Peyer's patch (tissue), 4 donors: Measurements from ENCODE around the gene LTBP1.

ENCODE experiments used
- CTCF ChIP-seq, 6 experiments: fragments of 450-650 bp in 4 of 6; fragments of 200-600 bp in 2 of 6; sonication (generic) in 1 of 6; IDR thresholded peaks; one replicate each; pipeline ENCODE4 v1.5.1; 2017 to 2019; ENCODE audit warnings: antibody characterized with exemption in 6 of 6, mild to moderate bottlenecking in 3 of 6, moderate library complexity in 1 of 6
- POLR2A ChIP-seq, 2 donors: fragments of 450-650 bp; IDR thresholded peaks; one replicate each; pipeline ENCODE4 v1.5.1; 2017; ENCODE audit warnings: antibody characterized with exemption in 2 of 2, mild to moderate bottlenecking in 2 of 2, moderate library complexity in 2 of 2

- TF ChIP-seq CTCF (IDR thresholded peaks at IDR 0.05) (no peak), POLR2A (IDR thresholded peaks at IDR 0.05) (no peak)
Observed at GRCh38 chr2:33267043-33267442, 320.3 kb downstream of the LTBP1 start.
